ENCODE data around the gene SCNN1G. TPM values are rescaled to one million over a fixed set of nuclear protein-coding genes. Genes with fewer than 3 reads are reported as not detected.

SCNN1G gene
- total and polyA plus RNA-seq, 3 experiments from 2014 or later = not detected

DNA sequence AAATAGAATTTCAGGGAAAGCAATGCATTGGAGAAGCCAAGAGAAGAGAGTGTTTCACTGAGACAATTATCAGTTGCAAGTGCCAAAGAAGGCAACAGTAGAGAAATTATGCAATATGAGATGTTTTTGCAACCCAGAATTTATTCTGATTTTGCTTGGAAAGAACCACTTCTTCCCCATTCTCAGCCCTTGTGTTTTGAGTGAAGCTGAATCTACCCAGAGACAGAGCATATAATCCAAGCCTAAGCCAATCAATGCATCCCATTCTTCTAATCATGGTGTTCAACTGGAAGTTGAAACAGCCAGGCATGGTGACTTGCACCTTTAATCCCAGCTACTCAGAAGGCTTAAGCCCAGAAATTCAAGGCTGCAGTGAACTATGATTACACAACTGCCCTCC lies 6.9 kb upstream of the SCNN1G start:
- H3K27ac Mint-ChIP-seq = no peak overlapping the region
- Histone ChIP-seq H3K27me3 (ENCODE audit: insufficient read depth, low read length, poor library complexity, severe bottlenecking) (peaks cover 10% of the 10 kb centered on the region), H3K4me3 (ENCODE audit: low read length) (no peak overlapping the region), H3K9me3 (ENCODE audit: low read length) (no peaks in the 10 kb centered on the region), H3K27ac (ENCODE audit: low read depth, low read length) (no peak overlapping the region), H3K36me3 (ENCODE audit: insufficient read depth, low read length) (no peaks in the 10 kb centered on the region), H3K4me1 (ENCODE audit: insufficient read depth, low read length) (no peaks in the 10 kb centered on the region)
- POLR2A ChIA-PET = no interaction called here
- no peaks in the 10 kb centered on the region for H3K36me3 Mint-ChIP-seq
- CTCF ChIA-PET = no interaction called here
- no peaks in the 10 kb centered on the region for H3K9me3 Mint-ChIP-seq
- DNase-seq = no peak
- H3K4me3 Mint-ChIP-seq = no peak overlapping the region
- peaks cover 43 to 78% of the 10 kb centered on the region in 2 donors for H3K27me3 Mint-ChIP-seq
- H3K4me1 Mint-ChIP-seq = no peaks in the 10 kb centered on the region

DNA sequence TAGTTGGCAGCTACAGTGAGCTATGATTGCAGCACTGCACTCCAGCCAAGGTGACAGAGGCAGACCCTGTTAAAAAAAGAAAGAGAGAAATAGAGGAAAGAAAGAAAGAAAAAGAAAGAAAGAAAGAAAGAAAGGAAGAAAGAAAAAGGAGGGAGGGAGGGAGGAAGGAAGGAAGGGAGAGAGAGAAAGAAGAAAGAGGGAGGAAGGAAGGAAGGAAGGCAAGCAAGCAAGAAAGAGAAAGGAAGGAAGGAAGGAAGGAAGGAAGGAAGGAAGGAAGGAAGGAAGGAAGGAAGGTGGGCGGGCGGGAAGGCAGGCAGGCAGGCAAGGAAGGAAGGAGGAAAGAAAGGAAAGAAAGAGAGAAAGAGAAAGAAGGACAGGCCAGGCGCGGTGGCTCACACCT lies 1.0 kb upstream of the SCNN1G start:
- Histone ChIP-seq H3K4me1 (ENCODE audit: insufficient read depth, low read length) (peaks cover 4% of the 10 kb centered on the region), H3K27ac (ENCODE audit: low read depth, low read length) (no peak overlapping the region), H3K4me3 (ENCODE audit: low read length) (no peak overlapping the region), H3K9me3 (ENCODE audit: low read length) (no peaks in the 10 kb centered on the region), H3K27me3 (ENCODE audit: insufficient read depth, low read length, poor library complexity, severe bottlenecking) (peaks cover 32% of the 10 kb centered on the region), H3K36me3 (ENCODE audit: insufficient read depth, low read length) (no peaks in the 10 kb centered on the region)
- POLR2A ChIA-PET = interaction anchor here (0.7 kb wide), 1 partner anchor 14 kb away, joined by 7 read pairs; no protein-coding TSS in a partner anchor
- no peaks in the 10 kb centered on the region for H3K36me3 Mint-ChIP-seq
- H3K27ac Mint-ChIP-seq = no peak overlapping the region
- CTCF ChIA-PET = interaction anchor here (0.7 to 1.0 kb wide), 4 partner anchors 11 to 254 kb away, joined by 3 to 6 read pairs (median 4); partner anchors contain the start of gene USP31
- DNase-seq = no peak
- no peaks in the 10 kb centered on the region for H3K9me3 Mint-ChIP-seq
- peak overlapping the region in 3 of 7 donors; percentile 55 to 73 (median 57) for H3K4me3 Mint-ChIP-seq
- H3K27me3 Mint-ChIP-seq = peaks cover 43 to 75% of the 10 kb centered on the region in 2 donors
- peaks cover 5 to 15% (median 11%) of the 10 kb centered on the region in 3 donors for H3K4me1 Mint-ChIP-seq

DNA sequence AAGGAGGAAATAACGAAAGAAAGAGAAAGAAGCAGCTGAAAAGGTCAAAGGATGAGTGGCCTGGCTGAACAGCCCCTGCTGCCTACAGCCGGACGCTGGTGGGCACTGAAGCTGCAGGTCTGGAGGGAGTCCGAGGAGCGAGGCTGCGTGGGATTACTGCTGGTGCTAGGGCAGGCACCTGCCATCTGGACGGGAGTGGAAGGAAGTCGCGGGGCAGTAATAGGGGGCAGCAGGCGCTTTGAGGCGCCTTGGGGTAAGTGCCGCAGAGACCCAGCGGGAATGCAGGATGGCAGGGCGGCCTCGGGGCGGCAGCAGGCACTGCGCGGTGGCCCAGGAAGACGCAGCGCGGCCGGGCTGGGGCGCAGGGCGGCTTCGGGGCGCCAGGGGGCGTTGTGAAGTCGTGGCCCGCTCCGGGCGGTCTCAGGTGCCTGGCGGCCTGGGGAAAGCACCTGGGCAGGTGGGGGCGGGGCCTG lies 303 bp upstream of the SCNN1G start:
- Histone ChIP-seq H3K4me3 (ENCODE audit: low read length) (no peak overlapping the region), H3K27ac (ENCODE audit: low read depth, low read length) (no peak overlapping the region), H3K9me3 (ENCODE audit: low read length) (no peaks in the 10 kb centered on the region), H3K27me3 (ENCODE audit: insufficient read depth, low read length, poor library complexity, severe bottlenecking) (peaks cover 32% of the 10 kb centered on the region), H3K4me1 (ENCODE audit: insufficient read depth, low read length) (peaks cover 4% of the 10 kb centered on the region), H3K36me3 (ENCODE audit: insufficient read depth, low read length) (no peaks in the 10 kb centered on the region)
- Mint-ChIP-seq H3K4me3 (peak overlapping the region in 6 of 7 donors; percentile 38 to 62 (median 51)), H3K4me1 (peaks cover 5 to 15% (median 11%) of the 10 kb centered on the region in 3 donors), H3K9me3 (peaks cover 0 to 2% (median 0%) of the 10 kb centered on the region in 5 donors), H3K27ac (no peak overlapping the region), H3K36me3 (no peaks in the 10 kb centered on the region), H3K27me3 (peaks cover 43 to 74% of the 10 kb centered on the region in 2 donors)
- ChIA-PET POLR2A (no interaction called here), CTCF (interaction anchor here (0.7 to 1.1 kb wide), 5 partner anchors 10 to 758 kb away, joined by 3 to 6 read pairs (median 3); partner anchors contain the start of gene USP31)
- peak; percentile 44 to 73 (median 57) for DNase-seq

DNA sequence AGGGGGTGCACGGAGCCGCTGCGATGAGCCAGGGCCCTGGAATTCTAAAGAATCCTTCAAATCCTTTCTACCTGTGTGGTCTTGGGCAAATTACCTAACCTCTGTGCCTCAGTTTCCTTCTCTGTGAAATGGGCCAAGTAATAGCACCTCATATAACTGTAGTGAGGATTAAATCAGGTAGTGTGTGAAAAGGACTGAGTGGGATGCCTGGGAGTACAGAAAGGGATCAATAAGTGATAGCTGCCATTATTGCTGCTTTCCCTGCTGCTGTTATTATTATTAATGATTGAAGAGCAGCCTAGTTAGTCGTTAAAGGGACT lies 958 bp downstream of the SCNN1G start:
- H3K36me3 ChIP-seq (ENCODE audit: insufficient read depth, low read length) = no peaks in the 10 kb centered on the region
- ChIA-PET POLR2A (no interaction called here), CTCF (no interaction called here)
- Mint-ChIP-seq H3K27me3 (peaks cover 37 to 72% of the 10 kb centered on the region in 2 donors), H3K4me1 (peaks cover 5 to 15% (median 11%) of the 10 kb centered on the region in 3 donors), H3K36me3 (no peaks in the 10 kb centered on the region), H3K4me3 (peak overlapping the region in 5 of 7 donors; percentile 15 to 72 (median 23)), H3K27ac (peak overlapping the region in 1 of 8 donors; percentile 39), H3K9me3 (peaks cover 0 to 2% (median 0%) of the 10 kb centered on the region in 5 donors)
- no peak overlapping the region for H3K27ac ChIP-seq (ENCODE audit: low read depth, low read length)
- peaks cover 4% of the 10 kb centered on the region for H3K4me1 ChIP-seq (ENCODE audit: insufficient read depth, low read length)
- H3K4me3 ChIP-seq (ENCODE audit: low read length) = no peak overlapping the region
- DNase-seq = no peak
- peaks cover 34% of the 10 kb centered on the region for H3K27me3 ChIP-seq (ENCODE audit: insufficient read depth, low read length, poor library complexity, severe bottlenecking)
- H3K9me3 ChIP-seq (ENCODE audit: low read length) = no peaks in the 10 kb centered on the region

DNA sequence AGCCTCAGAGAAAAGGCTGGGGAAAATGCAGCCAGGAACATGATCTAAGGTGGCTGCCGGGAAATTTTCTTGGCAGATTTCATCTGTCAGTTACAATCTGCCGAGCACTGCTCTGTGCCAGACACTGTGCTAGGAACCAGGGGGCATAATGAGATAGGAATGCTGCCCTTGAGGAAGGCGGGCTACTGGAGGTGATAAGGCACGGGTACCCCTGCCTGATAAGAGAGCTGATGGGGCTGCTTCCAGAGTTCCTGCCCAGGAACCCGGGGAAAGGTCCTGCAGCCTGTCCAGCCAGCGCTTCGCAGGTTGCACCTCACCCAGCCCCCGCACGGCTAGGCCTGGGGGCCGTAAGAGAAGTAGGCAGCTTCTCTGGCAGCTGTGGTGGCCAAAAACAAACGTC lies 3.1 kb downstream of the SCNN1G start:
- Mint-ChIP-seq H3K27ac (no peak overlapping the region), H3K9me3 (peaks cover 0 to 2% (median 0%) of the 10 kb centered on the region in 5 donors), H3K4me3 (no peak overlapping the region), H3K36me3 (no peaks in the 10 kb centered on the region), H3K27me3 (peaks cover 27 to 66% of the 10 kb centered on the region in 2 donors), H3K4me1 (peaks cover 5 to 15% (median 11%) of the 10 kb centered on the region in 3 donors)
- POLR2A ChIA-PET = interaction anchor here (0.6 kb wide), 1 partner anchor 1333 kb away, joined by 8 read pairs; no protein-coding TSS in a partner anchor
- H3K36me3 ChIP-seq (ENCODE audit: insufficient read depth, low read length) = no peaks in the 10 kb centered on the region
- no peak overlapping the region for H3K27ac ChIP-seq (ENCODE audit: low read depth, low read length)
- no peak for DNase-seq
- CTCF ChIA-PET = no interaction called here
- peaks cover 4% of the 10 kb centered on the region for H3K4me1 ChIP-seq (ENCODE audit: insufficient read depth, low read length)
- peaks cover 31% of the 10 kb centered on the region for H3K27me3 ChIP-seq (ENCODE audit: insufficient read depth, low read length, poor library complexity, severe bottlenecking)
- no peaks in the 10 kb centered on the region for H3K9me3 ChIP-seq (ENCODE audit: low read length)
- H3K4me3 ChIP-seq (ENCODE audit: low read length) = no peak overlapping the region

DNA sequence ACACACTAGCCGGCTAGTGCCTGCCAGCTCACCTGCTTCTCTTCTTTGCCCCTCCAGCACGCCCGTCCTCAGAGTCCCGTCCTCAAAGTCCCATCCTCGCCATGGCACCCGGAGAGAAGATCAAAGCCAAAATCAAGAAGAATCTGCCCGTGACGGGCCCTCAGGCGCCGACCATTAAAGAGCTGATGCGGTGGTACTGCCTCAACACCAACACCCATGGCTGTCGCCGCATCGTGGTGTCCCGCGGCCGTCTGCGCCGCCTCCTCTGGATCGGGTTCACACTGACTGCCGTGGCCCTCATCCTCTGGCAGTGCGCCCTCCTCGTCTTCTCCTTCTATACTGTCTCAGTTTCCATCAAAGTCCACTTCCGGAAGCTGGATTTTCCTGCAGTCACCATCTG lies 3.6 kb downstream of the SCNN1G start:
- H3K4me1 ChIP-seq (ENCODE audit: insufficient read depth, low read length) = peaks cover 4% of the 10 kb centered on the region
- no peak overlapping the region for H3K27ac ChIP-seq (ENCODE audit: low read depth, low read length)
- H3K27me3 ChIP-seq (ENCODE audit: insufficient read depth, low read length, poor library complexity, severe bottlenecking) = peaks cover 31% of the 10 kb centered on the region
- no peaks in the 10 kb centered on the region for H3K36me3 ChIP-seq (ENCODE audit: insufficient read depth, low read length)
- no peak for DNase-seq
- ChIA-PET CTCF (no interaction called here), POLR2A (interaction anchor here (0.6 kb wide), 1 partner anchor 1332 kb away, joined by 8 read pairs; no protein-coding TSS in a partner anchor)
- Mint-ChIP-seq H3K4me1 (peaks cover 5 to 12% (median 11%) of the 10 kb centered on the region in 3 donors), H3K36me3 (no peaks in the 10 kb centered on the region), H3K27me3 (peaks cover 29 to 65% of the 10 kb centered on the region in 2 donors), H3K27ac (no peak overlapping the region), H3K4me3 (no peak overlapping the region), H3K9me3 (peaks cover 0 to 2% (median 0%) of the 10 kb centered on the region in 5 donors)
- H3K9me3 ChIP-seq (ENCODE audit: low read length) = no peaks in the 10 kb centered on the region
- H3K4me3 ChIP-seq (ENCODE audit: low read length) = no peak overlapping the region

DNA sequence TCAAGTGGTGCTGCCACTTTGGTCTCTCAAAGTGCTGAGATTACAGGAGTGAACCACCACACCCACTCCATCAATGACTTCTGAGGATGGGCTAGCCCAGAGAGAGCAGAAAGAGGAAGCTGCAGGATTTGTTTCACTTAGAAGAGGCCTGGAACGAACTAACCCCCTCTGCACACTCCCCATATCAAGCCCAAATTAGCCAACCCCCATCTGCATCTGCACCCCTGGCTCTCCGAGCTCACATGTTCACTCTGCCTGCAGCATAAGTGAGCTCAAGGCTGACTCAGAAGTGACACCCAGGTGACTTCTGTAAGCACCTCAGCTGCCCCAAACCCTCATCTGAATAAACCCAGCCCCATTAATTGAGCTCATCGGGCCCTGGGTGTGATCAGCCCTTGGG lies 4.8 kb downstream of the SCNN1G start:
- H3K27ac Mint-ChIP-seq = no peak overlapping the region
- Histone ChIP-seq H3K4me3 (ENCODE audit: low read length) (no peak overlapping the region), H3K9me3 (ENCODE audit: low read length) (no peaks in the 10 kb centered on the region), H3K4me1 (ENCODE audit: insufficient read depth, low read length) (no peaks in the 10 kb centered on the region), H3K27ac (ENCODE audit: low read depth, low read length) (no peak overlapping the region), H3K36me3 (ENCODE audit: insufficient read depth, low read length) (no peaks in the 10 kb centered on the region), H3K27me3 (ENCODE audit: insufficient read depth, low read length, poor library complexity, severe bottlenecking) (peaks cover 24% of the 10 kb centered on the region)
- no peaks in the 10 kb centered on the region for H3K36me3 Mint-ChIP-seq
- no peak for DNase-seq
- ChIA-PET CTCF (interaction anchor here (0.6 kb wide), 1 partner anchor 248 kb away, joined by 3 read pairs; no protein-coding TSS in a partner anchor), POLR2A (no interaction called here)
- no peak overlapping the region for H3K4me3 Mint-ChIP-seq
- peaks cover 0 to 2% (median 0%) of the 10 kb centered on the region in 5 donors for H3K9me3 Mint-ChIP-seq
- H3K4me1 Mint-ChIP-seq = peaks cover 0 to 5% (median 0%) of the 10 kb centered on the region in 3 donors
- peaks cover 28 to 67% of the 10 kb centered on the region in 2 donors for H3K27me3 Mint-ChIP-seq

DNA sequence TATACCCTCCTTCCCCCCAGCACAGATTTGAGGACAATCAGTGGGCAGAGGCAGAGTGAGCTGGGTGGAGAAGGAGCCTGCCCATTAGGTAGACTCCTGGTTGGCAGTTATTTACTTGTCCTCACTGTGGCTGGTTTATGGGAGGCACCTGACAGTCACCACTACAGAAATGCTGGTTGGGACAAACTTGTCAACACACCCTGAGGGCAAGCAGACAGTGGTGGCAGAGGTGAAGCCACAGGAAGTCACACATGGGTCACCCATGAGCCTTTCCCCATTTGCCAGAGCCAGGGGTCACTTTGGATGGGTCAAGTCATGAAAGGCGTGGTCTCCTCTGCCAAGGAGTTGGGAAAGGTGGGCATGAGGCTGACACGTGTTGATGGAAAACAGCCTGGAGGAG lies 6.4 kb downstream of the SCNN1G start:
- Mint-ChIP-seq H3K36me3 (no peaks in the 10 kb centered on the region), H3K4me3 (no peak overlapping the region), H3K27ac (no peak overlapping the region), H3K27me3 (peaks cover 25 to 63% of the 10 kb centered on the region in 2 donors), H3K4me1 (no peaks in the 10 kb centered on the region), H3K9me3 (peaks cover 0 to 2% (median 0%) of the 10 kb centered on the region in 5 donors)
- no peak for DNase-seq
- Histone ChIP-seq H3K9me3 (ENCODE audit: low read length) (no peaks in the 10 kb centered on the region), H3K27me3 (ENCODE audit: insufficient read depth, low read length, poor library complexity, severe bottlenecking) (peaks cover 10% of the 10 kb centered on the region), H3K4me3 (ENCODE audit: low read length) (no peak overlapping the region), H3K27ac (ENCODE audit: low read depth, low read length) (no peak overlapping the region), H3K36me3 (ENCODE audit: insufficient read depth, low read length) (no peaks in the 10 kb centered on the region), H3K4me1 (ENCODE audit: insufficient read depth, low read length) (no peaks in the 10 kb centered on the region)
- ChIA-PET CTCF (no interaction called here), POLR2A (no interaction called here)
